NT2/D1 (cell line): ENCODE results near the gene AMY1A.
"Not testable (repeated sequence)": the region's sequence is repeated elsewhere in the genome, so short reads cannot be mapped to it uniquely, and the experiment has no call there.

Source experiments
- DNase-seq: peaks from one replicate; pipeline ENCODE4 v3.0.0-alpha.2; 2011; ENCODE audit warnings: low read depth, low spot score
- H3K27me3 ChIP-seq: 2 replicates; pipeline ENCODE4 v1.6.0; 2011; ENCODE audit warnings: mild to moderate bottlenecking; ENCODE audit not compliant: insufficient read length, insufficient read depth
- H3K36me3 ChIP-seq: 2 replicates; pipeline ENCODE4 v1.6.1; 2011; ENCODE audit warnings: mild to moderate bottlenecking, low read length, mixed read lengths; ENCODE audit not compliant: insufficient read depth, insufficient read length
- H3K4me1 ChIP-seq: 2 replicates; pipeline ENCODE4 v1.5.1; 2011; ENCODE audit not compliant: insufficient read depth, insufficient read length
- H3K4me3 ChIP-seq: 2 replicates; pipeline ENCODE4 v1.5.1; 2011; ENCODE audit warnings: low read depth; ENCODE audit not compliant: insufficient read length
- H3K9ac ChIP-seq: 2 replicates; pipeline ENCODE4 v1.6.0; 2011; ENCODE audit warnings: low read depth; ENCODE audit not compliant: insufficient read length
- H3K9me3 ChIP-seq: 2 replicates; pipeline ENCODE4 v1.5.1; 2011; ENCODE audit warnings: mild to moderate bottlenecking, low read length; ENCODE audit not compliant: insufficient read depth

The AMY1A gene

DNA sequence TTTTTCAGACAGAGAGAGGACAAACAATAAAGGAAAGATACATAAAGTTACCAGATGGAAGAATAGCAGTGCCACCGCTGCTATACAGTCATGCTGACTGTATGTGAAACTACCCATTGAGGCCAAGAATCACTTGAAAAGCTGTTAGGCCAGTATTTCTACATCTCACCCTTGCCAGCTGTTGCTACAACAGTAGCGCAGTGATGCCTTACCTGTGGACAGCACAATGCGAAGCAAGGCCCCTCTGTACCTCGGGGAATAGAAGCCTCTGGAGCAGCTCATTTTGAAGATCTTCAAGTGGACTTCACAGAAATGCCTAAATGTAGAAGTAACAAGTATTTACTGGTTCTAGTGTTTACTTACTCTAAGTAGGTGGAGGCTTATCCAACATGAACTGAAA lies 45.1 kb downstream of the AMY1A start:
- H3K4me3 ChIP-seq, H3K9ac ChIP-seq, DNase-seq, H3K9me3 ChIP-seq, H3K36me3 ChIP-seq, H3K4me1 ChIP-seq, H3K27me3 ChIP-seq: not testable (repeated sequence)

DNA sequence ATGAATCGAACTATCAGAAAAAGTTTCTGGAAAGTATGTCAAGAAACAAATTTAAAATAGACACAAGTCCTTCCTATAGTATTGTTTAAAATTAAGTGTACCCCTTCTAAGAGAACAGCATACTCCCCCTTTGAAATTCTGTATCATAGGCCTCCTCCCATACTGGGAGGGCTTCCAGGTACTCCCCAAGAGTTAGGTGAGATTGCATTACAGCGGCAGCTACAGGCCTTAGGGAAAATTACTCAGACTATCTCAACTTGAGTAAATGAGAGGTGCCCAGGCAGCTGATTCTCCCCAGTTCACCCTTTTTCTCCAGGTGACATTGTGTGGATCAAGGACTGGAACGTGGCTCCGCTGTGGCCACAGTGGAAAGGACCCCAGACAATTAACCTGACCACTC lies 45.7 kb downstream of the AMY1A start:
- H3K4me1 ChIP-seq, H3K4me3 ChIP-seq, H3K27me3 ChIP-seq, H3K9ac ChIP-seq, H3K9me3 ChIP-seq, DNase-seq, H3K36me3 ChIP-seq: not testable (repeated sequence)

DNA sequence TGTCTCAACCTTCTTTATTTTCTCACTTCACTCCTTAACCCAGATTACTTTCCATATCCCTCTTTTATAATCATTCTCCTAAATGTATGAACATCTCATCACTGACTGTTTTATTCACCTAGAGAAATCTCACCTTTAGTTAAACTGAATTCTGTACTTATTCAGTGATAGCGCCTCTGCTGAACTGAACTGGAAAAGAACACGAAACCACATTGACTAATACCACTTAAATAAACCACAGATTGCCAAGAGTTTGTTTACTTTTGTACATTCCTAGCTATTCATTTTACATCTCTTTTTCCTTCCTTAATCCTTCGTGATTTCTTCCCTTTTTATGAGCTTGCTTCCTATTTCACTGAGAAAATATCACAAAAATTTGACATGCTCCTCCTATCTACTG lies 52.1 kb downstream of the AMY1A start:
- H3K4me3 ChIP-seq, H3K9me3 ChIP-seq, H3K36me3 ChIP-seq, H3K4me1 ChIP-seq, H3K27me3 ChIP-seq, DNase-seq, H3K9ac ChIP-seq: not testable (repeated sequence)

DNA sequence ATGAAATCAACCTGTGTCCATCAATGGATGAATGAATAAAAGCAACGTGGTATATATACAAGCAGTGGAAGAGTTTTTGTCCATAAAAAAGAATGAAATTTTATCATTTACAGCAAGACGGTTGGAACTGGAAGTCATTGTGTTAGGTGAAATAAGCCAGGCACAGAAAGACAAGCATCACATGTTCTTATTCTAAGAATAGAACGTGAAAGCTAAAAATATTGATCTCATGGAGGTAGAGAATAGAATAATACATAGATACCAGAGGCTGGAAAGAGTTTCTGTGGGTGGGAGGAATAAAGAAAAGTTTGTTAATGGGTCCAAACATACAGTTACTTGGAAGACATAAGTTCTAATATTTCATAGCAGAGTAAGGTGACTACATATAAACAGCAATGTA lies 54.8 kb downstream of the AMY1A start:
- not testable (repeated sequence) for DNase-seq, H3K4me1 ChIP-seq, H3K27me3 ChIP-seq, H3K4me3 ChIP-seq, H3K9ac ChIP-seq, H3K9me3 ChIP-seq, H3K36me3 ChIP-seq
